ENCODE results near the gene KRTAP12-2.

Gene KRTAP12-2

DNA sequence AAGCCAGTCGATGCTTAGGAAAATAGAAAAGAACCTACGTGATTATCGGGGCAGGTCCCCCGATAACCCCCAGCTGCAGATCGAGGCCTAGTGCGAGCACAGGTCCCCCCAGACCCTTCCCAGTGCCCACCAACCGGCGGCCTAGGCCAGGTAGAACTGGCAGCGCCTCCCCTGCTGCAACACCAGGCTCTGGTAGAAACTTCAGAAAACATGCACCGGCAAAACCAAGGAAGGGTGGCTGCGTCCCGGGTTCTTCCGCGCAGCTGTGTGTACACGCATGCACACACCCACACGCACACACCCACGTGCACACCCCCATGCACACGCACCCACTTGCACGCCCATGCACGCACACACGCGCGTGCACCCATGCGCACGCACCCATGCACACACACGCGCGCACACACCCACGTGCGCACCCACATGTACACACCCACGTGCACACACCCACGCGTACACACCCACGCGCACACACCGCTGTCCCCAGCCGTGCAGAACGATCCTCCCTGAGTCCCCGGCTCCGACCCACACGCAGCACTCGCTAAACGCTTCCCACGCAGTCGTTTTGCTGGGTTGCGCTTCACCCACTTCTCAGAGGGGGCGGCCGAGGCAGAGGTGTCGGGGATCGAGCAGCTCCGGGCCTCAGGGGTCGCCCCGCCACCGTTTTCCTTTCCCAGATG, 39.4 kb upstream of the KRTAP12-2 start:
- ATAC-seq (ENCODE audit: low read depth) (no peak), DNase-seq (ENCODE audit: low spot score) (peak; percentile 35)
- H3K27ac ChIP-seq (ENCODE audit: poor library complexity, severe bottlenecking) = no peak overlapping the region
- H3K27me3 ChIP-seq (ENCODE audit: insufficient read depth, poor library complexity, severe bottlenecking) = peaks cover 50% of the 10 kb centered on the region
- H3K4me3 ChIP-seq (ENCODE audit: severe bottlenecking) = no peak overlapping the region
- TF ChIP-seq, protein P1, sequence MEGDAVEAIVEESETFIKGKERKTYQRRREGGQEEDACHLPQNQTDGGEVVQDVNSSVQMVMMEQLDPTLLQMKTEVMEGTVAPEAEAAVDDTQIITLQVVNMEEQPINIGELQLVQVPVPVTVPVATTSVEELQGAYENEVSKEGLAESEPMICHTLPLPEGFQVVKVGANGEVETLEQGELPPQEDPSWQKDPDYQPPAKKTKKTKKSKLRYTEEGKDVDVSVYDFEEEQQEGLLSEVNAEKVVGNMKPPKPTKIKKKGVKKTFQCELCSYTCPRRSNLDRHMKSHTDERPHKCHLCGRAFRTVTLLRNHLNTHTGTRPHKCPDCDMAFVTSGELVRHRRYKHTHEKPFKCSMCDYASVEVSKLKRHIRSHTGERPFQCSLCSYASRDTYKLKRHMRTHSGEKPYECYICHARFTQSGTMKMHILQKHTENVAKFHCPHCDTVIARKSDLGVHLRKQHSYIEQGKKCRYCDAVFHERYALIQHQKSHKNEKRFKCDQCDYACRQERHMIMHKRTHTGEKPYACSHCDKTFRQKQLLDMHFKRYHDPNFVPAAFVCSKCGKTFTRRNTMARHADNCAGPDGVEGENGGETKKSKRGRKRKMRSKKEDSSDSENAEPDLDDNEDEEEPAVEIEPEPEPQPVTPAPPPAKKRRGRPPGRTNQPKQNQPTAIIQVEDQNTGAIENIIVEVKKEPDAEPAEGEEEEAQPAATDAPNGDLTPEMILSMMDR (IDR thresholded peaks at IDR 0.05; ENCODE audit: poor library complexity, severe bottlenecking) = no peak
- peaks cover 5% of the 10 kb centered on the region for H3K9me3 ChIP-seq (ENCODE audit: severe bottlenecking)
- peaks cover 9% of the 10 kb centered on the region for H3K4me1 ChIP-seq (ENCODE audit: insufficient read depth, poor library complexity, severe bottlenecking)
- no peaks in the 10 kb centered on the region for H3K36me3 ChIP-seq (ENCODE audit: low read depth)

DNA sequence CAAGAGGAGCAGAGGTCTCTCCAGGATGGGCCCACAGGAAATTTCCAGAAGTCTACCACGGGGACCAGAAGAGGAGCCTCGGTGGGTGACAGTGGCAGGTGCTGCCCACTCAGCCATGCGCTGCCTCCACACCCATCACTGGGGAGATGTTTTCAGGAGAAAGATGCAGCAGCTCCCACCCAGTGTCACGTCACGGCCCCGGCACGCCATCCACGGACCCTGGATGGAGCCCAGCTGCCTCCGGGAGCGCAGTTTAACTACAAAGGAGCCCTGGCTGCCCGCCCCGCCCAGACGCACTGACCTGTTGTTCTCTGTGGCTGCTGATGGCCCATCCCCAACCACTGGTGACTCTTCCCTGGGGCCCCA, 37.9 kb upstream of the KRTAP12-2 start:
- ATAC-seq (ENCODE audit: low read depth) (no peak), DNase-seq (ENCODE audit: low spot score) (peak; percentile 46)
- H3K9me3 ChIP-seq (ENCODE audit: severe bottlenecking) = peaks cover 3% of the 10 kb centered on the region
- no peak overlapping the region for H3K27ac ChIP-seq (ENCODE audit: poor library complexity, severe bottlenecking)
- peaks cover 43% of the 10 kb centered on the region for H3K27me3 ChIP-seq (ENCODE audit: insufficient read depth, poor library complexity, severe bottlenecking)
- no peak overlapping the region for H3K4me3 ChIP-seq (ENCODE audit: severe bottlenecking)
- peaks cover 5% of the 10 kb centered on the region for H3K4me1 ChIP-seq (ENCODE audit: insufficient read depth, poor library complexity, severe bottlenecking)
- no peaks in the 10 kb centered on the region for H3K36me3 ChIP-seq (ENCODE audit: low read depth)
- TF ChIP-seq, protein P1 (IDR thresholded peaks at IDR 0.05; ENCODE audit: poor library complexity, severe bottlenecking) = no peak

DNA sequence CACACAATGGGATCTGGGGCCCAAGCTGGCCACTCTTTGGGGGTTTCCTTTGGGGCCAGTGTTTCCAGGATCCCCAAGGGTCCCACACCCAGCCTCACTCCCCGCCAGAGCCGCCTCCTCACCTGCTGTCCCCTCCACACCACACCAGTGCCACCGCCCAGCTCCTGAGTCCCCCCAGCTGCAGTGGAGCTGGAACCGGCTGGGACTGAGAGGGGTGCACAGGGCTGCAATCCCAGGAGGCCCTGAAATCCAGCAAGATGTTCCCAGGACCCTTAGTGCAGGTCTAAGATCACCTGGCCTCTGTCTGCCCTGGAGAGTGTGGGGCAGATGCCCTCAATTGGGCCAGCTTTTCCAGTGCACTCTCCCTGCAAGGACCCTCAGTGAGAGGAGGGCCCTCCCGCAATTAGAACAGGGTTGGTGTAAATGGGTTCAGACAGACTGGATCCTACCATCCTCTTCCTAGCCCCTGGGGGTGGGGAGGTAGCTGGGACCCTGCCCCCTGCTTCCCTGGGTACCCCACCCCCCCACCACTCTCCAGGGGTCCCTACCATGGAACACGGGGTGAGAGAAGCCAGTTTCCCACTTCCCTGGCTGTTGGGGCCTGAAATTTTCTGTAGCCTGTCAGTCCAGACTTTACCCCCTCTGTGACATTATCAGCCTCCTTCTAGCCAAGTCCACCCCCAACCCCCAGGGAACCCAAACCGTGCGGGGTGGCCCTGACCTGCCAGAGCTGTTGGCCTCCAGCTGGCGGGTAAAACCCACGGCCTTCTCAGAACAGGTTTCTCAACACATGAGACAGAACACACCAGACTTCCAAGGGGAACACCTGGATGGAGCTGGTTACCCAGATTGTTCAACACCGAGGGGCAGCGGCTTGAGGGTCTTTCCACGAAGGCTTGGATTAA, 37.3 kb upstream of the KRTAP12-2 start:
- no peak for ATAC-seq (ENCODE audit: low read depth)
- DNase-seq (ENCODE audit: low spot score) = peak; percentile 29
- H3K4me3 ChIP-seq (ENCODE audit: severe bottlenecking) = no peak overlapping the region
- TF ChIP-seq, protein P1 (IDR thresholded peaks at IDR 0.05; ENCODE audit: poor library complexity, severe bottlenecking) = no peak
- no peaks in the 10 kb centered on the region for H3K4me1 ChIP-seq (ENCODE audit: insufficient read depth, poor library complexity, severe bottlenecking)
- H3K27ac ChIP-seq (ENCODE audit: poor library complexity, severe bottlenecking) = no peak overlapping the region
- no peaks in the 10 kb centered on the region for H3K36me3 ChIP-seq (ENCODE audit: low read depth)
- peaks cover 3% of the 10 kb centered on the region for H3K9me3 ChIP-seq (ENCODE audit: severe bottlenecking)
- H3K27me3 ChIP-seq (ENCODE audit: insufficient read depth, poor library complexity, severe bottlenecking) = peaks cover 39% of the 10 kb centered on the region

DNA sequence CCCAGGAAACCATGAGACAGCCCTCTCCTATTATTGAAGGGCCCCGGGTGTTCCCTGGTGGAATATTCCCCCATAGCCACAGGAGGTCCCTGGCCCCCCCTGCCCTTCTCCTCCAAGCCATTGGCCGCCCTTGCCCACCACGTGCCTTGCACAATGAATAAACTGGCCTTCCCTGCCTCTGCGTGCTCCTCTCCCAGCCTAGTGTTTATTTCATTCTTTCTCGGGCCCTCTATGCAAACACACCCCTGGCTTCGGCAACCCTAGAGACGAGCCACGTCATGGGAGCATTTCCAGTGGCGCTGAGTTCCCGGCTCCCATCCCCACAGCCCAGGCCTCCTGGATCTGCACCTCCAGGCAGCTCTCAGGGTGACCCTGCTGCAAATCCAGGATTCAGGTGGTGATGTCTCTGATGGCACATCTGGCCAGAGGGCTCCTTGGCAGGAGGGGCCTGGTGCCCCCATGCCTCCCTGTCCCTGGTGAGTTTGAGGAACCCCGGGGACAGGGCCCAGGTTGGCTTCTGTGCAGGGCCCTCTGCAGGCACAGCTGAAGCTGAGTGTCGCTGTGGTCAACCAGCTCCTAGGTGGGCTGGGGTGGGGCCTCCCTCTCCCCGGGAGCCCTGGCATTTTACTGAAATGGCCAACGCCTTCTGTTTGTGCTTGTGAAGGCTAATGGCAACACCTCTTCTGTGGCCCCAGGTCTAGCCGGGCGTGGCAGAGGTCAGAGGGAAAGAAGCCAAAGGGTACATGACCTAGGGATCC, 36.4 kb upstream of the KRTAP12-2 start:
- Histone ChIP-seq H3K27ac (ENCODE audit: poor library complexity, severe bottlenecking) (no peak overlapping the region), H3K4me3 (ENCODE audit: severe bottlenecking) (no peak overlapping the region), H3K9me3 (ENCODE audit: severe bottlenecking) (peaks cover 3% of the 10 kb centered on the region), H3K36me3 (ENCODE audit: low read depth) (no peaks in the 10 kb centered on the region), H3K27me3 (ENCODE audit: insufficient read depth, poor library complexity, severe bottlenecking) (peaks cover 39% of the 10 kb centered on the region), H3K4me1 (ENCODE audit: insufficient read depth, poor library complexity, severe bottlenecking) (no peaks in the 10 kb centered on the region)
- TF ChIP-seq, protein P1 (IDR thresholded peaks at IDR 0.05; ENCODE audit: poor library complexity, severe bottlenecking) = no peak
- DNase-seq (ENCODE audit: low spot score) (no peak), ATAC-seq (ENCODE audit: low read depth) (no peak)

Measured in RWPE2 (cell line).